Nasal cavity respiratory epithelium epithelial cell of viscerocranial mucosa (primary cell): Measurements from ENCODE around the gene FUT7. TPM values are rescaled to one million over a fixed set of nuclear protein-coding genes. Genes with fewer than 3 reads are reported as not detected.

Source experiments
- total RNA-seq: library from RNA; depleted of rRNA; stranded (reverse); fragments of >200 nt; gene quantifications from 2 replicates; pipeline ENCODE4 v1.2.3, GENCODE V29; 2014

The FUT7 gene
- not detected in 2 replicates for total RNA-seq

GRCh38 chr9:137031904-137032640 is at the start of gene FUT7:
Gene FUT7, minus strand, starts transcription at chr9:137032088. Its CDS starts 97 bp downstream, at chr9:137031991.

DNA sequence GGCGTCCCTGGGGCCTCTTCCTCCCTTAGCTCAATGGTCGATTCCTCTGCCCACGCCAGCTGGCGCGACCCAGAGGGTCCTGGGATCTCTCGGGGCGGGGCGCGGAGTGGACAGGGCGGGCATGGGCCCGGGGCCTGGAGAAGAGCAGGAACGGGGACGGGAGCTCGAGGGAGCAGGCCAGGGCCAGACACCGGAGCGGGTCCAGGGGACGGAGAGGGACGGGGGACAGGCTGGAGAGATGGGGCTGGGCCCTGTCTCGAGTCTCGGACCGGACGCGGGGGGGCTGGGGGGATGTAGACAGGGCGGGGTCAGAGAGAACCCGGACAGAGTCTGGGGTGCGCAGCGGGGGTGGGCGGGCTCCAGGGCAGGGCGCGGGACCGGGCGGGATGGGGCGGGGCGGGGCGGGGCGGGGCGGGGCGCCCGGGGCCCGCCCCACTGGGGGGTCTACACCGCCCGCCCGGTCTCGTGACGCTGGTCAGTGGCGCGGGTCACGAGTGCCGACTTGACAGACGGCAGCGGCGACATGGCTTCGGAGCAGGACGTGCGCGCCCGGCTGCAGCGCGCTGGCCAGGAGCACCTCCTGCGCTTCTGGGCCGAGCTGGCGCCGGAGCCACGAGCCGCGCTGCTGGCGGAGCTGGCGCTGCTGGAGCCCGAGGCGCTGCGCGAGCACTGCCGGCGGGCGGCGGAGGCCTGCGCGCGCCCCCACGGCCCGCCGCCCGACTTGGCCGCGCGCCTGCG is 45.3 kb upstream of the FUT7 start, which contains the start of gene UAP1L1:
Gene UAP1L1 (plus strand): TSS at position 508 of the 738 bp plus-strand sequence. CDS start 16 bp downstream, at position 524.

GRCh38 chr9:137070201-137070905 is 38.5 kb upstream of the FUT7 start, which contains the start of gene SAPCD2:
Gene SAPCD2, minus strand, starts transcription at chr9:137070557. Its CDS starts 97 bp downstream, at chr9:137070460.

DNA sequence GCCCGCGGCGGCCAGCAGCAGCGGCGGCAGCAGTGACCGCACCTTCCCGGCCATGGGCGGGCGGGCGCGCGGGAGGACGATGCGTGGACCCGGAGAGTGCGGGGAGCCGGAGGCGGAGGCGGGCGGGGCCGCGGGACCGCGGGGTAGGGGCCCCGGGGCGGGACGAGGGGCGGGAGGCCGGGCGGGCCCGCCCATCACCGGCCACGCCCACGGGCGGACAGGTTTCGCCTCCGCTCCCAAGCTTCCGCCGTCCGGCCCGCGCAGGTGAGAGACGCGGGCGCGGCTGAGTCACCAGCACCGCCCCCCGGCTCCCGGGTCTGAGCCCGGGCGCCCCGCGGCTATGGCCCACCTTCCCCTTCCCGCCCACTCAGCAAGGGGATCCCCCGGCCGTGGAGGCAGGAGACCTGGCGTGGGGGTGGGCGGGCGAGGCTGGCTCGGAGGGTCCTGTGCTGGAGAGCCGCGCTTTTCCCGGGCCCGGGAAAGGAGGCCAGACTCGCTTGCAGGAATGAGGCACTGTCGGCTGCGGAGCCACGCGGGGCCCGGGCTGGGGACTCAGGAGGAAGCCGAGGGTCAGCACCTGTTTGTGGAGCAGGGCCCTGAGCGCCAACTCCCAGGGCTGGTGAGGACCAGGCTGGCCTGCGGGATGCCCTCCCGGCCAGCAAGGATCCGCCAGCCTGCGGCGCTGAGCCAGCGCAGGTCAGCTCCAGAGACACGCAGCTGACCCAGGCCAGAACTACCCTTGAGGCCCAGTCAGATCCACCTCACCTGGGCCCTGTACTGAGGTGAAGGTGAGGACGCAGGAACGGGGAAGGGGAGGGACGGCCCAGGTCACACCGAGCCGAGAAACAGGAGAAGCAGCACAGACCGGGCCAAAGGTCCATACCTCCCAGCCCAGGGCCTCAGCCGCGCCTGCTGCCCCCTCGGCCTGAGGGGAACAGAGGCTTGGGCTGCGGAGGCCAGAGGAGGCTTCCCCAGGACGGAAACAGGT is 22.4 kb upstream of the FUT7 start, which contains the start of gene ENTPD2:
Gene ENTPD2 (minus strand): TSS at position 118 of the 988 bp plus-strand sequence. CDS start 64 bp downstream, at position 54.

DNA sequence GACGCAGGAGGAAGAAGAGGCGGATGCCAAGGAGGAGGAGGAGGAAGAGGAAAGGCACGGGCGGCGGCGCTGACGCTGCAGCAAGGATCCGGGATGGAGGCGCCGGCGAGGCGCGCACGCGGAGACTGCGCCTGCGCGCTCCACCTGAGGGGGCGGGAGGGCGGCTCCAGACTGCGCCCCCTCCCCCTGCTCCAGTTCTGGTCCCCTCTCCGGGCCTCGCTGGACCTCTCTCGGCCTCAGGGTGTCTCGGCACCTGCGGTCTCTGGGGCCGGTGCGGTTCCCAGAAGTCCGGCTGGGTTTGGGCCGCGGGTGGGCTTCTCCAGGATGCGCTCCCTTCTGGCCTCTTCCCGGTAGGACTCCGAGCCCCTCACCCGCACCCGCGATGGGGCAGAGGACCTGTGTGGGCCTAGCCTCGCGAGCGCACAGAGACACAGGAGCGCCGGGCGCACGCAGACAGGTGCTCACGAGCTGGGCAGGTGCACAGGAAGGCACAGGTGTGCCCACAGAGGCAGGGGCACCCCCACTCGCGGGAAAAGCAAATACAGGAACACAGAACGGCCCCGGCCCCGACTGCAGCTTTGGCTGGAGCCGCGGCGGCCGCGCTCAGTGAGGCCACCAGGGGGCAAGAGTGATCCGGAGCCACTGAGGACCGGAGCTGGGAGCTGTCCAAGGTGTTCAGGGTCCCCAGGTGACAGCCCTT is 14.3 kb upstream of the FUT7 start, which contains the start of gene NPDC1:
Gene NPDC1 (minus strand): TSS at position 90 of the 700 bp plus-strand sequence. CDS start 188 bp downstream, outside the sequence.

GRCh38 chr9:137027369-137028262 is 4.3 kb downstream of the FUT7 start, which contains the start of gene ABCA2:
Gene ABCA2, minus strand, starts transcription at chr9:137028237. Its CDS starts 97 bp downstream, at chr9:137028140.

GRCh38 chr9:136996361-136997292 is 35.3 kb downstream of the FUT7 start, which contains the start of gene CLIC3:
Gene CLIC3, minus strand, starts transcription at chr9:136996568. Its CDS starts 25 bp downstream, at chr9:136996543.

GRCh38 chr9:136991993-136992818 is 39.7 kb downstream of the FUT7 start, which contains the start of gene PAXX:
Gene PAXX, plus strand, starts transcription at chr9:136992422. Its CDS starts 22 bp downstream, at chr9:136992444.

GRCh38 chr9:136982232-136983051 is 49.4 kb downstream of the FUT7 start, which contains the start of gene LCNL1:
Gene LCNL1, plus strand, starts transcription at chr9:136982993. Its CDS starts 594 bp downstream, at chr9:136983587.

Other genes starting within 250 kb of the FUT7 start
- gene TMEM141, start 240.7 kb downstream of the FUT7 start, total RNA-seq = 63.2 and 150 TPM in 2 replicates
- gene CCDC183, start 235.8 kb downstream of the FUT7 start, total RNA-seq = under 0.01 and 0.28 TPM in 2 replicates
- 73.4 and 86.8 TPM in 2 replicates for gene RABL6, start 224.1 kb downstream of the FUT7 start, total RNA-seq
- gene AJM1, start 189.6 kb downstream of the FUT7 start, total RNA-seq = 2.1 and 3.4 TPM in 2 replicates
- gene PHPT1, start 182.7 kb downstream of the FUT7 start, total RNA-seq = 88.2 and 91.8 TPM in 2 replicates
- 1.4 and 6.5 TPM in 2 replicates for gene MAMDC4, start 179.7 kb downstream of the FUT7 start, total RNA-seq
- 269 and 274 TPM in 2 replicates for gene EDF1, start 165.8 kb downstream of the FUT7 start, total RNA-seq
- gene TRAF2, start 145.6 kb downstream of the FUT7 start, total RNA-seq = 9.9 and 24.1 TPM in 2 replicates
- 107 and 164 TPM in 2 replicates for gene FBXW5, start 87.3 kb downstream of the FUT7 start, total RNA-seq
- 0.28 TPM in 1 of 2 replicates, not detected in the other for gene C8G, start 86.8 kb downstream of the FUT7 start, total RNA-seq
- 0.34 TPM in 1 of 2 replicates, not detected in the other for gene LCN12, start 79.8 kb downstream of the FUT7 start, total RNA-seq
- gene PTGDS, start 54.6 kb downstream of the FUT7 start, total RNA-seq = not detected in 2 replicates
- not detected in 2 replicates for gene LCNL1, start 49.1 kb downstream of the FUT7 start, total RNA-seq
- gene PAXX, start 39.7 kb downstream of the FUT7 start, total RNA-seq = 7.8 and 9.9 TPM in 2 replicates
- 4.4 and 6.7 TPM in 2 replicates for gene CLIC3, start 35.5 kb downstream of the FUT7 start, total RNA-seq
- gene ABCA2, start 3.9 kb downstream of the FUT7 start, total RNA-seq = 4.1 and 48.2 TPM in 2 replicates
- 3.8 and 16.7 TPM in 2 replicates for gene NPDC1, start 14.1 kb upstream of the FUT7 start, total RNA-seq
- 1.8 and 3.1 TPM in 2 replicates for gene ENTPD2, start 22.0 kb upstream of the FUT7 start, total RNA-seq
- gene SAPCD2, start 38.5 kb upstream of the FUT7 start, total RNA-seq = 0.85 and 2.1 TPM in 2 replicates
- gene UAP1L1, start 45.4 kb upstream of the FUT7 start, total RNA-seq = 4.8 and 6.3 TPM in 2 replicates
- gene MAN1B1, start 54.9 kb upstream of the FUT7 start, total RNA-seq = 62.5 and 67.1 TPM in 2 replicates
- gene DPP7, start 82.6 kb upstream of the FUT7 start, total RNA-seq = 62.2 and 81.7 TPM in 2 replicates
- gene GRIN1, start 107.1 kb upstream of the FUT7 start, total RNA-seq = 0.57 and 1.0 TPM in 2 replicates
- 2.1 TPM in 1 of 2 replicates, not detected in the other for gene LRRC26, start 138.0 kb upstream of the FUT7 start, total RNA-seq
- not detected in 2 replicates for gene TMEM210, start 140.0 kb upstream of the FUT7 start, total RNA-seq
- 17.4 and 24.1 TPM in 2 replicates for gene ANAPC2, start 156.5 kb upstream of the FUT7 start, total RNA-seq
- 46.5 and 57.4 TPM in 2 replicates for gene SSNA1, start 156.6 kb upstream of the FUT7 start, total RNA-seq
- gene TPRN, start 168.7 kb upstream of the FUT7 start, total RNA-seq = 3.6 and 4.8 TPM in 2 replicates
- gene TMEM203, start 173.6 kb upstream of the FUT7 start, total RNA-seq = 33.0 and 38.3 TPM in 2 replicates
- 5.8 and 7.3 TPM in 2 replicates for gene NDOR1, start 173.6 kb upstream of the FUT7 start, total RNA-seq
- gene RNF208, start 190.2 kb upstream of the FUT7 start, total RNA-seq = 0.34 and 0.78 TPM in 2 replicates
- gene CYSRT1, start 193.1 kb upstream of the FUT7 start, total RNA-seq = 1.6 and 3.8 TPM in 2 replicates
- gene RNF224, start 195.4 kb upstream of the FUT7 start, total RNA-seq = under 0.01 and 0.28 TPM in 2 replicates
- gene SLC34A3, start 198.8 kb upstream of the FUT7 start, total RNA-seq = under 0.01 TPM in 1 of 2 replicates, not detected in the other
- 97.1 and 124 TPM in 2 replicates for gene TUBB4B, start 209.2 kb upstream of the FUT7 start, total RNA-seq
- not detected in 2 replicates for gene STPG3, start 219.2 kb upstream of the FUT7 start, total RNA-seq
- 54.0 and 66.1 TPM in 2 replicates for gene NELFB, start 223.2 kb upstream of the FUT7 start, total RNA-seq
- 14.7 and 34.9 TPM in 2 replicates for gene TOR4A, start 245.6 kb upstream of the FUT7 start, total RNA-seq